SK-N-MC (cell line): Measurements from ENCODE around the gene HPS6.

Source experiments
- EZH2 ChIP-seq: fragments of 200-600 bp; sonication (generic); IDR thresholded peaks from one replicate; pipeline ENCODE4 v1.6.1; 2017; ENCODE audit warnings: antibody characterized with exemption
- FOXP2 ChIP-seq: optimal IDR thresholded peaks from 2 replicates; pipeline ENCODE3; 2011; ENCODE audit warnings: mild to moderate bottlenecking, moderate library complexity; ENCODE audit not compliant: insufficient read depth; ENCODE audit errors: extremely low read length, control extremely low read depth
- POLR2AphosphoS5 ChIP-seq: IDR thresholded peaks from 2 replicates; pipeline ENCODE4 v1.6.1; 2012; ENCODE audit warnings: mild to moderate bottlenecking, low read depth, low read length, borderline replicate concordance

DNA sequence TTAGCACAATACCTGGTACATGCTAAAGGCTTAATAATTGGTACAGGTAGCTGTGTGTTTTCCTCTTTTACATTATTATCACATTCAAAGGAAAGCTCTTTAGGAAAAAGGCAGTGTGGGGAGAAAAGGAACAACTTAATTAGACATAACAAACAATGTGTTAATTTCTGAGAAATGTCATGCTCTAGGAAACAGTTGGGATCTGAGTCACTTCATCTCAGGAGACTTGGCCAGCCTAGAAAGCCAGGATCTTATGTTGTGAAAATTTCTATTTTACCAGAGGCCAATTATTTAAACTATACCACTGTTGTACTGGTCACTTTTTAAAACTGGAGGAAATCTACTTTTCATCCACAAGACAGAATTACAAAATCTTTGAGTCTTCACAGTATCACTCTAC, 48.7 kb upstream of the HPS6 start:
- no peak for TF ChIP-seq EZH2
- no peak for TF ChIP-seq POLR2AphosphoS5
- TF ChIP-seq FOXP2: no peak
